GM12865 (cell line): Measurements from ENCODE around the gene THSD4.

Experiments used
- DNase-seq: peaks from one replicate; pipeline ENCODE4 v3.0.0; 2010; ENCODE audit warnings: low read depth
- H3K4me3 ChIP-seq: 2 replicates; pipeline ENCODE4 v1.5.1; 2011; ENCODE audit warnings: mild to moderate bottlenecking, low read depth, low read length, control low read depth
- TF ChIP-seq, protein P1 (sequence below): IDR thresholded peaks from 2 replicates; pipeline ENCODE4 v1.5.1; 2011; ENCODE audit warnings: low read length, control low read depth, low read depth, inconsistent platforms; ENCODE audit not compliant: insufficient read depth; ENCODE audit errors: missing control alignments

Gene THSD4

DNA sequence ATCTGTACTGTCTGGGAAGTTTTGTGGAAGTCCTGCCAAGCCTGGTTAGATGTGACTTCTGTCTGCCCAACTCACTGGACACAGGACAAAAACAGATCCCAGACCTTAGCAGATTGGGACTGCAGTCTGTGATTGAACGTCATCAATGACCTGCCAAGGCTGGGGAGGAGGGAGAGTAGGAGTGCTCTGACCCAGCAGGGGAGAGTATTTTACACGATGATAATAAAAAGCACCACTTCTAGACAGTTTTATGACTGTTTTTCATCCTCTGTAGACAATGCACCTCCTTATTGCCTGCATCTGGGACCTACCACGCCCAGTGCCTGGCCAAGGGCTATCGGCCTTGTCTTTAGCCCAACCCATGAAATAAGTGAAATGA, 592.8 kb downstream of the THSD4 start:
- H3K4me3 ChIP-seq, result no peak overlapping the region
- TF ChIP-seq, protein P1, sequence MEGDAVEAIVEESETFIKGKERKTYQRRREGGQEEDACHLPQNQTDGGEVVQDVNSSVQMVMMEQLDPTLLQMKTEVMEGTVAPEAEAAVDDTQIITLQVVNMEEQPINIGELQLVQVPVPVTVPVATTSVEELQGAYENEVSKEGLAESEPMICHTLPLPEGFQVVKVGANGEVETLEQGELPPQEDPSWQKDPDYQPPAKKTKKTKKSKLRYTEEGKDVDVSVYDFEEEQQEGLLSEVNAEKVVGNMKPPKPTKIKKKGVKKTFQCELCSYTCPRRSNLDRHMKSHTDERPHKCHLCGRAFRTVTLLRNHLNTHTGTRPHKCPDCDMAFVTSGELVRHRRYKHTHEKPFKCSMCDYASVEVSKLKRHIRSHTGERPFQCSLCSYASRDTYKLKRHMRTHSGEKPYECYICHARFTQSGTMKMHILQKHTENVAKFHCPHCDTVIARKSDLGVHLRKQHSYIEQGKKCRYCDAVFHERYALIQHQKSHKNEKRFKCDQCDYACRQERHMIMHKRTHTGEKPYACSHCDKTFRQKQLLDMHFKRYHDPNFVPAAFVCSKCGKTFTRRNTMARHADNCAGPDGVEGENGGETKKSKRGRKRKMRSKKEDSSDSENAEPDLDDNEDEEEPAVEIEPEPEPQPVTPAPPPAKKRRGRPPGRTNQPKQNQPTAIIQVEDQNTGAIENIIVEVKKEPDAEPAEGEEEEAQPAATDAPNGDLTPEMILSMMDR, result no peak
- no peak for DNase-seq

DNA sequence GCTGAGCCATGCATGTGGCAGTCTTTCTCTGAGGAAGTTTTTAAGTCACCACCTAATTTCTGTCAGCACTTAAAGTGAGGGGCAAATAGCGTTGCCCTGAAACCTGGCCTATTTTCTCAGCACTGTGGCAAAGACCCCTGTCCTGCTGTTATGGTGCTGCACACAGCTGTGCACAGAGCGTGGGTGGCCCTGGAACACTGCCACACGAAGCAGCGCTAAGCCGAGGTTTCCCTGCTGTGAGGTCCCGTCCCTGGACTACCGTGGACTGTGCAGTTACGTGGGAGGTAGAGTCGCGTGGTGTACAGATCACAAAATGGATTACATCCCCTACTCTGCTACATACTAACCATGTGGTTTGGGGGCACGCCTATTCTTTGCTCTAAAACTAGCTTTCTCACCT, 593.5 kb downstream of the THSD4 start:
- TF ChIP-seq, protein P1, result no peak
- no peak overlapping the region for H3K4me3 ChIP-seq
- no peak for DNase-seq

DNA sequence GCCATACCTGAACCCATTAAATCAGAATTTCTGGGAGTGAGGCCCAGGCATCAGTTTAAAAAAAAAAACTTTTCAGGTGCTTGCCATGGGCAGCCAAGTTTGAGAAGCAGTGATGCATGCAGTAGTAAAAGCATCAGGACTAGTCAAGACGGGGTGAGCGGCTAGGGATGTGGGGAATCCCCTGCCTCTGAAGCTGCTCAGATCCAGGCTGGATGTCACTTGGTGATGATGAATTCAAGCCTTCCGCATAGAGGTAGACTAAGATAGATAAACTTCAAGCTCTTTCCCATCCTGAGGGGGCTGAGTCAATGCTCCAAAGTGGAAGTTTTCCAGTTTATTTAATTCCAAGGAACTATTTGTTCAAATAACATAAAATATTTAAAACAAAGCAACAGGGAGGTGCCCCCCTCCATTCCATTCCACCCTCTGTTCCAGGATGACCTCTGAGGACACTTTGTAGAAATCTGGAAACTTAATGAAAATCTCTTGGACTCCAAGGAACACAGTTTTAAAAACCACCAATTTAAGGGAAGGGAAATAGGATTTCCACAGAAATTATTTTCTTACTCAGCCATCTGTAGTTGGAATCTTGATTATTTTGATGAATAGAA, 594.6 kb downstream of the THSD4 start:
- no peak for DNase-seq
- no peak overlapping the region for H3K4me3 ChIP-seq
- TF ChIP-seq, protein P1, result no peak

DNA sequence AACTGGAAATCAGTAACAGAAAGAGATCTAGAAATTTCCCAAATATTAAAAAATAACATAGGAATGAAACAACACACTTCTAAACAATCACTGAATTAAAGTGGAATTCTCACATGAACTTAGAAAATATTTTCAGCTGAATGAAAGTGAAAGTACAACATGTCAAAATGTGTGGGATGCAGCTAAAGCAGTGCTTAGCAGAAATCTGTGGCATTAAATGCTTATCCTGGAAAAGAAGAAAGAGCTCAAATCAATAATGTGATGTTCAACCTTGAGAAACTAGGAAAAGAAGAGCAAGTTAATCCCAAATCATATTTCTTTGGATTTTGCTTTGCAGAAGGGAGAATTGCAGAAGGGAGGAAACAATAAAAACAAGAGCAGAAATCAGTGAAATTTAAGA, 596.9 kb downstream of the THSD4 start:
- no peak overlapping the region for H3K4me3 ChIP-seq
- DNase-seq, result no peak

DNA sequence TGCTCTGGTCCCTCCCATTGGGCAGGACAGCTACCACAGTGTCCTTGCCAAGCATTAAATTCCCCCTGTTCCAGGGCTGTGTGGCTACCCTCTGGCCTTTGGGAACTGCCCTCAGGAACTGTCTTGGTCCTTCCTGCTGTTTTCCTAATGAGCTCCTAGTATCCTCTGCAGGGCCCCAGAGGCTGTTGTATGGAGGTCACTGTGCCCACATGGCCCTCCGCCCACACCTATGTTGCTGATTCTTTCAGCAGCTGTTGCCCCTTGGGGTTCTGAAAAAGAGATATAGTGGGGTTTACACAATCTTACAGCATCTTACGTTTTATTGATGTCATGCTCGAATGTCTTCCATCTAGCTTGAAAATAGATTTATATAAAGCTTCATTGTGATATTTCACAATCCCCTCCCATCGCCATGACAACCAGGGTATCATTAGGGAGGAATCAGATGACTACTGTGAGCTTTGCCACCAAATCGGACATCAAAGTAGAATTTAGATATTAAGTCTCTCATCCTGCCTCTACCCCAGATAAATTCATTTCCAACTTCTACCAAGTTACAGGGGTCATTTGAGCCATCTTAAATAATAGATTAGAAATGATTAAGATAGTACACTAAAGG, 598.0 kb downstream of the THSD4 start:
- H3K4me3 ChIP-seq, result no peak overlapping the region
- TF ChIP-seq, protein P1, result no peak
- no peak for DNase-seq

More for the DNA sequence above, 596.9 kb downstream of the THSD4 start:
- TF ChIP-seq, protein P1, result no peak

DNA sequence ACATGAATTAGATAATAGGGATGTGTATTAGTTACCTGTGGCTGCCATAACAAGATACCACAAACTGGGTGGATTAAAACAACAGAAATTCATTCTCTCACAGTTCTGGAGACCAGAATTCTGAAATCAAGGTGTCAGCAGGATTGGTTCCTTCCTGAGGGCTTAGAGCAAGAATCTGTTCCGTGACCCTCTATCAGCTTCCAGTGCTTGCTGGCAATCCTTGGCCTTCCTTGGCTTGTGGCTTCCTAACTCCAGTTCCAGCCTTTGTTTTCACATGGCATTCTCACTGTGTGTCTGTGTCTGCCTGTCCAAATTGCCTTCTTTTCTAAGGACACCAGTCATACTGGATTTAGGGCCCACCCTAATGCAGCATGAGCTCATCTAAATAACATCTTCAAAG, 600.6 kb downstream of the THSD4 start:
- TF ChIP-seq, protein P1, result no peak
- no peak for DNase-seq

DNA sequence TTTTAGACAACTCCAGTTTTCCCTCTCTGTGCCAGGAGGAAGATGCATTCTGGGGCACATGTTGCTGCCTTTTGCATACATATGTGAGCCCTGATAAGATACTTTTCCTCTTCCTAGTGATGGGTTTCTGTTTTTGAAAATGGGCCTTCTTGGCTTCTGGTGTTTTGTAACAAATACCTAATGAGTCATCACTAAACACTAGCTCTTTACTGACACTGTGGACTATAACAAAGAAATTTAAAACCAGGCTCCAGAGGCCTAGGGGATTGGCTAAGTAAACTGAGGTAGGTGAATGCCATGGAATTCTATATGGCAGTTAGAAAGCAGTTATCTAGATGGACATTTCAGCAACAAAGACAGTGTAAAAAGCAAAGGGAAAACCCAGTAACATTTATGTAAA, 601.7 kb downstream of the THSD4 start:
- DNase-seq, result no peak
- no peak overlapping the region for H3K4me3 ChIP-seq
- TF ChIP-seq, protein P1, result no peak

More for the DNA sequence above, 600.6 kb downstream of the THSD4 start:
- no peak overlapping the region for H3K4me3 ChIP-seq
